GM18951 (cell line): ENCODE data around the gene KCP.
"Not testable (repeated sequence)": the region's sequence is repeated elsewhere in the genome, so short reads cannot be mapped to it uniquely, and the experiment has no call there.

ENCODE experiments used
- POLR2A ChIP-seq: IDR thresholded peaks from 4 replicates; pipeline ENCODE4 v1.6.1; 2011; ENCODE audit warnings: mild to moderate bottlenecking; ENCODE audit not compliant: insufficient read length, insufficient read depth; ENCODE audit errors: extremely low read depth
- in situ Hi-C: fragments of 300-500 bp; cut with MboI; formaldehyde crosslinking; loops from one replicate; pipeline ENCODE4 v1.12.0; 2022; ENCODE audit warnings: low sequenced_read_pairs, mixed read lengths, inconsistent platforms; ENCODE audit not compliant: unreplicated experiment

KCP gene

GRCh38 chr7:128913870-128914565, 3.5 kb upstream of the KCP start:
- TF ChIP-seq POLR2A: no peak
- in situ Hi-C loops: no loop called here

- in situ Hi-C loops: not testable (repeated sequence)
These were observed 2.4 kb upstream of the KCP start for GRCh38 chr7:128912709-128913495.

GRCh38 chr7:128912281-128912680, 1.8 kb upstream of the KCP start:
- TF ChIP-seq POLR2A: no peak
- in situ Hi-C loops: no loop called here

- in situ Hi-C loops: no loop called here
- TF ChIP-seq POLR2A: no peak
These were observed 1.0 kb upstream of the KCP start for GRCh38 chr7:128911423-128912031.

GRCh38 chr7:128909625-128910568, 612 bp downstream of the KCP start:
- in situ Hi-C loops: loop anchor here (10.0 kb wide), 1 partner anchor 185 kb away; no protein-coding TSS in a partner anchor
- no peak for TF ChIP-seq POLR2A

- TF ChIP-seq POLR2A: no peak
- in situ Hi-C loops: loop anchor here (10.0 kb wide), 1 partner anchor 186 kb away; no protein-coding TSS in a partner anchor
These were observed 1.5 kb downstream of the KCP start for GRCh38 chr7:128908750-128909624.

- no peak for TF ChIP-seq POLR2A
- in situ Hi-C loops: loop anchor here (10.0 kb wide), 1 partner anchor 188 kb away; no protein-coding TSS in a partner anchor
These were observed 3.5 kb downstream of the KCP start for GRCh38 chr7:128906766-128907559.

GRCh38 chr7:128906001-128906765, 4.3 kb downstream of the KCP start:
- TF ChIP-seq POLR2A: no peak
- in situ Hi-C loops: loop anchor here (10.0 kb wide), 1 partner anchor 189 kb away; no protein-coding TSS in a partner anchor

- TF ChIP-seq POLR2A: no peak
These were observed 5.9 kb downstream of the KCP start for GRCh38 chr7:128904381-128905197.

More at GRCh38 chr7:128904381-128905197, 5.9 kb downstream of the KCP start:
- in situ Hi-C loops: loop anchor here (10.0 kb wide), 1 partner anchor 190 kb away; no protein-coding TSS in a partner anchor
